Upper lobe of left lung (tissue), 6 donors: ENCODE data around the gene SYTL2. TPM values are rescaled to one million over a fixed set of nuclear protein-coding genes. Genes with fewer than 3 reads are reported as not detected.
A peak's percentile ranks its signal among the peaks of the same experiment; 100 is the strongest.

Source experiments
- ATAC-seq, 2 donors: fragments of 200-7000 bp; cut with Tn5 transposase; one replicate each; pipeline ENCODE4 v1.9.1; 2022; ENCODE audit warnings: mild to moderate bottlenecking in 2 of 2, moderate library complexity in 2 of 2; ENCODE audit not compliant: low FRiP score in 2 of 2
- DNase-seq, 2 donors: peaks; one replicate each; pipeline ENCODE4 v3.0.0-alpha.2; 2019 to 2020
- H3K27ac ChIP-seq, 4 donors: fragments of 200-600 bp; sonication (generic); one replicate each; pipeline ENCODE4 v1.5.1; 2016 to 2019
- H3K27me3 ChIP-seq, 4 donors: fragments of 200-600 bp; sonication (generic); one replicate each; pipeline ENCODE4 v1.5.1; 2017 to 2019
- H3K36me3 ChIP-seq, 4 donors: fragments of 200-600 bp; sonication (generic); one replicate each; pipeline ENCODE4 v1.5.1; 2016 to 2019
- H3K4me1 ChIP-seq, 4 donors: fragments of 200-600 bp; sonication (generic); one replicate each; pipeline ENCODE4 v1.5.1; 2018 to 2019
- H3K4me3 ChIP-seq, 4 donors: fragments of 200-600 bp; sonication (generic); one replicate each; pipeline ENCODE4 v1.5.1; 2017 to 2019; ENCODE audit warnings: mild to moderate bottlenecking in 2 of 4, moderate library complexity in 1 of 4
- H3K9me3 ChIP-seq, 4 donors: fragments of 200-600 bp; sonication (generic); one replicate each; pipeline ENCODE4 v1.5.1; 2018 to 2019
- EP300 ChIP-seq, 4 donors: sonication (generic); formaldehyde crosslinking; IDR thresholded peaks; one replicate each; pipeline ENCODE4 v1.5.1; 2017; ENCODE audit warnings: antibody characterized with exemption in 4 of 4, control low read depth in 2 of 4
- POLR2A ChIP-seq, 4 donors: fragments of 450-650 bp; IDR thresholded peaks; one replicate each; pipeline ENCODE4 v1.5.1; 2016 to 2017; ENCODE audit warnings: antibody characterized with exemption in 4 of 4, mild to moderate bottlenecking in 2 of 4
- POLR2AphosphoS5 ChIP-seq, 2 donors: sonication (generic); formaldehyde crosslinking; IDR thresholded peaks; one replicate each; pipeline ENCODE4 v1.5.1; 2017; ENCODE audit warnings: antibody characterized with exemption in 2 of 2
- WGBS, 2 donors: methylation state at CpG; one replicate each; pipeline ENCODE4 v1.1.5; 2017 to 2018; 5-methylcytosine and 5-hydroxymethylcytosine counted together
- total RNA-seq, 6 donors: library from RNA; depleted of rRNA in 4 of 6; stranded (reverse); fragments of >200 nt in 4 of 6; gene quantifications; one replicate each; pipeline versions ENCODE4 v1.1.0 to v1.2.1, GENCODE V29; 2016 to 2021
- TF ChIP-seq, protein P1 (sequence below), 6 experiments: fragments of 450-650 bp in 4 of 6; fragments of 200-600 bp in 2 of 6; sonication (generic) in 2 of 6; IDR thresholded peaks; one replicate each; pipeline ENCODE4 v1.5.1; 2016 to 2019; ENCODE audit warnings: antibody characterized with exemption in 6 of 6
- donor health status: DM: no; HTN: no; CAD: no; lungs with moderate emphysema.
- donor health status: DM: no; HTN: yes; CAD: no; lungs with severe emphysema.

Gene SYTL2
- total RNA-seq, 6 donors from 2014 or later = 11.9 to 52.7 (median 20.1) TPM

DNA sequence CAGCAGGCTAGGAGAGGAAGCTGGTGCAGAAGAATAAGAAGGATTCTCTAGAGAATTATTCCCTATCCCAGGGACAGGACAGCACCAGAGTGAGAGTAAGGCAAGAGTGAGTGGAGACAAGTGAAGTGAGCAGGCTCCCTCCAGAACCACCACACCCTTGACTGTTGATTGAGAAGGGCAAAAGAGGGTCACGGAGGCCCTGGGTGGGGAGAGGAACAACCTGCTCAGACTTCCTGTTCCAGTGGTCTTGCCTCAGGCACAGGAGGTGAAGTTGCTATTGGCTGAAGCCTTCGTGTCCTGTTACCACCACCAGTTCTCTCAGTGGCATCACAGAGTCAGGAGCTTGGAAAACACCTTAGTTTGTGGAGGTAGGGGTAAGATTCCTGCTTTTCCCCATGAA is 73.2 kb downstream of the SYTL2 start:
- whole genome bisulfite sequencing, 2 donors = 32 to 40% methylated on average over 2 of the region's 2 CpGs
- H3K4me1 ChIP-seq = peaks cover 0 to 12% (median 4%) of the 10 kb centered on the region in 4 donors
- no peaks in the 10 kb centered on the region for H3K9me3 ChIP-seq
- no peaks in the 10 kb centered on the region for H3K36me3 ChIP-seq
- no peak overlapping the region for H3K4me3 ChIP-seq
- no peak overlapping the region for H3K27ac ChIP-seq
- H3K27me3 ChIP-seq = no peaks in the 10 kb centered on the region
- DNase-seq = no peak
- TF ChIP-seq POLR2A (IDR thresholded peaks at IDR 0.05) (no peak), EP300 (IDR thresholded peaks at IDR 0.05) (no peak), POLR2AphosphoS5 (IDR thresholded peaks at IDR 0.05) (no peak)
- TF ChIP-seq, protein P1, sequence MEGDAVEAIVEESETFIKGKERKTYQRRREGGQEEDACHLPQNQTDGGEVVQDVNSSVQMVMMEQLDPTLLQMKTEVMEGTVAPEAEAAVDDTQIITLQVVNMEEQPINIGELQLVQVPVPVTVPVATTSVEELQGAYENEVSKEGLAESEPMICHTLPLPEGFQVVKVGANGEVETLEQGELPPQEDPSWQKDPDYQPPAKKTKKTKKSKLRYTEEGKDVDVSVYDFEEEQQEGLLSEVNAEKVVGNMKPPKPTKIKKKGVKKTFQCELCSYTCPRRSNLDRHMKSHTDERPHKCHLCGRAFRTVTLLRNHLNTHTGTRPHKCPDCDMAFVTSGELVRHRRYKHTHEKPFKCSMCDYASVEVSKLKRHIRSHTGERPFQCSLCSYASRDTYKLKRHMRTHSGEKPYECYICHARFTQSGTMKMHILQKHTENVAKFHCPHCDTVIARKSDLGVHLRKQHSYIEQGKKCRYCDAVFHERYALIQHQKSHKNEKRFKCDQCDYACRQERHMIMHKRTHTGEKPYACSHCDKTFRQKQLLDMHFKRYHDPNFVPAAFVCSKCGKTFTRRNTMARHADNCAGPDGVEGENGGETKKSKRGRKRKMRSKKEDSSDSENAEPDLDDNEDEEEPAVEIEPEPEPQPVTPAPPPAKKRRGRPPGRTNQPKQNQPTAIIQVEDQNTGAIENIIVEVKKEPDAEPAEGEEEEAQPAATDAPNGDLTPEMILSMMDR (IDR thresholded peaks at IDR 0.05) = no peak
- no peak for ATAC-seq

DNA sequence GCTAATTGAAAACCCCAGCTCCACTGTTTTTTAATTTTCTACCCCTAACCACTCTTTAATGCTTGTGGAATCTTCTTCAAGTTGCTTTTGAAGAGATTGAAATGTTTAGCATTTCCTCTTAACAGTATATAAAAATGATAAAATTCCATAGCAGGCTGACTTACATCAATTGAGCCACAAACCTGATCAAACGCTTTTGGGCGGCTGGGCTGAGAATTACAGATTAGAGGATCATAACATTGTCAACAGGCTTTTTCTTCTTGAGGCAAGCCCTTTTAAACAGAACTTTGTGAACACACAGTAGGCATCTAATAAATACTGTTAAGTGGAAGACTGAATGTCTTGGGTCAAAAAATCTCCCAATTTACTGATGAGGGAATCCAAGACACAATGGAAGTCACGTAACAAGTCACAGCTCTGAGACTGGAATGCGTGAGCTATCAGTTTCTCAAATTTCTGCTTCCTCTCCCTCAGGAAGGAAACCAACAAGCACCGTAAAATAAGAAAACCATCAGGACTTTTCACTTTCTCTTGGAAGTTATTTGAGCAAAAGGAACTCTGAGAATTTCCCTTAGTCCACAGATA is 75.0 kb downstream of the SYTL2 start:
- Histone ChIP-seq H3K27me3 (no peaks in the 10 kb centered on the region), H3K36me3 (no peaks in the 10 kb centered on the region), H3K27ac (peak overlapping the region in 3 of 4 donors; percentile 36 to 46 (median 36)), H3K9me3 (no peaks in the 10 kb centered on the region), H3K4me1 (peaks cover 0 to 10% (median 0%) of the 10 kb centered on the region in 4 donors), H3K4me3 (no peak overlapping the region)
- DNase-seq (no peak), ATAC-seq (no peak)
- TF ChIP-seq, protein P1 (IDR thresholded peaks at IDR 0.05) = no peak
- TF ChIP-seq POLR2AphosphoS5 (IDR thresholded peaks at IDR 0.05) = no peak
- no peak for TF ChIP-seq POLR2A (IDR thresholded peaks at IDR 0.05)
- TF ChIP-seq EP300 (IDR thresholded peaks at IDR 0.05) = no peak
- 67 to 78% methylated on average over 5 of the region's 5 CpGs for WGBS, 2 donors

- DNase-seq = no peak
- H3K27me3 ChIP-seq = no peaks in the 10 kb centered on the region
- H3K4me3 ChIP-seq = no peak overlapping the region
- no peak for TF ChIP-seq POLR2A (IDR thresholded peaks at IDR 0.05)
- TF ChIP-seq, protein P1 (IDR thresholded peaks at IDR 0.05) = no peak
- TF ChIP-seq POLR2AphosphoS5 (IDR thresholded peaks at IDR 0.05) = no peak
- TF ChIP-seq EP300 (IDR thresholded peaks at IDR 0.05) = no peak
- H3K4me1 ChIP-seq = no peaks in the 10 kb centered on the region
- no peaks in the 10 kb centered on the region for H3K36me3 ChIP-seq
- no peak overlapping the region for H3K27ac ChIP-seq
- ATAC-seq = no peak
- no peaks in the 10 kb centered on the region for H3K9me3 ChIP-seq
Observed at GRCh38 chr11:85732965-85733364, 78.0 kb downstream of the SYTL2 start.

- H3K4me3 ChIP-seq = no peak overlapping the region
- no peak for TF ChIP-seq EP300 (IDR thresholded peaks at IDR 0.05)
- TF ChIP-seq, protein P1 (IDR thresholded peaks at IDR 0.05) = no peak
- no peak for TF ChIP-seq POLR2A (IDR thresholded peaks at IDR 0.05)
- no peak for ATAC-seq
- H3K4me1 ChIP-seq = peaks cover 0 to 3% (median 0%) of the 10 kb centered on the region in 4 donors
- H3K27me3 ChIP-seq = no peaks in the 10 kb centered on the region
- H3K36me3 ChIP-seq = no peaks in the 10 kb centered on the region
- no peak overlapping the region for H3K27ac ChIP-seq
- DNase-seq = no peak
- no peaks in the 10 kb centered on the region for H3K9me3 ChIP-seq
- WGBS, 2 donors = 91 to 95% methylated on average over 3 of the region's 3 CpGs
Observed at GRCh38 chr11:85726381-85726780, 84.6 kb downstream of the SYTL2 start.
